Subcutaneous adipose tissue (tissue), 4 donors: Measurements from ENCODE around the gene PLXNC1. TPM values are rescaled to one million over a fixed set of nuclear protein-coding genes. Genes with fewer than 3 reads are reported as not detected.

ENCODE experiments used
- total RNA-seq, 4 donors: library from RNA; depleted of rRNA; stranded (reverse); fragments of >200 nt; gene quantifications; one replicate each; pipeline ENCODE4 v1.1.0, GENCODE V29; 2016
- TF ChIP-seq, protein P1 (sequence below): fragments of 450-650 bp; IDR thresholded peaks from one replicate; pipeline ENCODE4 v1.5.1; 2016; ENCODE audit warnings: low read depth, mild to moderate bottlenecking, control low read depth, antibody characterized with exemption, moderate library complexity

Gene PLXNC1
- 10 to 100 TPM in 1 of 4 donors, 1 to 10 TPM in 3; 5.7 to 32.3 (median 8.1) TPM for total RNA-seq

DNA sequence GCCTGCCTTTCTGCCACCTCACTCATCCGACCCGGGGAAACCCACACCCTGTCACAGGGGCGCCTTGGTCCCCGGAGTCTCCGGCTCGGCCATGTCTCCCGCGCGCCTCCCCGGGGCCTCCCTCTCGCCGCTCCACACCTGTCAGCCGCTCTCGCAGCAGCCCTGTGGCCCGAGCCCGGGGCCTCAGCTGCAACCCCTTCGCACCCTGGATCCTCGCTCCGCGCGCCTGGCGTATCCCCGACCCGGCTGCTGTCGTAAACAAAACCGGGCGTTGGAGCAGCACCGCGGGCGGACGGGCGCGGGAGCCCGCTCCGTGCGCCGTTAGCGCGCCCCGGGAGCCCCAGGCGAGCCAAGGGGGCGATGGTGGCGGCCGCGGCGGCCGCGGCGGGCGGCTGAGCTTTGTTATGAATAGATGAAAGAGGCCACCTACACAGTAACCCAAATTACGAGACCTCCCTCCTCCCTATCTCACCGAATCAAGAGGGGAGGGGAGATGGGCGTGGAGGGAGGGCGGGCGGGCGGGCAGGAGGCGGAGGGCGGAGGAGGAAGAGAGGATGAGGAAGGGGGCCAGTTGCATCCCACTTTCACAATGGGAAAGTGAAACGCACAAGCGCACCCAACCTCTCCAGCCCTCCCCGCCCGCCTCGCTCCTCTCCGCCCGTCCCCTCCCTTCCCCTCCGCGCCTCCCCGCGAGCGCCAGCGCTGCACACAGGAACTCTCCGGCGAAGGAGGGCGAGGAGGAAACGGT lies at the start of gene PLXNC1:
PLXNC1 (plus strand) TSS at position 587 of the 748 bp plus-strand sequence. CDS start 395 bp downstream, outside the sequence.
- TF ChIP-seq, protein P1, sequence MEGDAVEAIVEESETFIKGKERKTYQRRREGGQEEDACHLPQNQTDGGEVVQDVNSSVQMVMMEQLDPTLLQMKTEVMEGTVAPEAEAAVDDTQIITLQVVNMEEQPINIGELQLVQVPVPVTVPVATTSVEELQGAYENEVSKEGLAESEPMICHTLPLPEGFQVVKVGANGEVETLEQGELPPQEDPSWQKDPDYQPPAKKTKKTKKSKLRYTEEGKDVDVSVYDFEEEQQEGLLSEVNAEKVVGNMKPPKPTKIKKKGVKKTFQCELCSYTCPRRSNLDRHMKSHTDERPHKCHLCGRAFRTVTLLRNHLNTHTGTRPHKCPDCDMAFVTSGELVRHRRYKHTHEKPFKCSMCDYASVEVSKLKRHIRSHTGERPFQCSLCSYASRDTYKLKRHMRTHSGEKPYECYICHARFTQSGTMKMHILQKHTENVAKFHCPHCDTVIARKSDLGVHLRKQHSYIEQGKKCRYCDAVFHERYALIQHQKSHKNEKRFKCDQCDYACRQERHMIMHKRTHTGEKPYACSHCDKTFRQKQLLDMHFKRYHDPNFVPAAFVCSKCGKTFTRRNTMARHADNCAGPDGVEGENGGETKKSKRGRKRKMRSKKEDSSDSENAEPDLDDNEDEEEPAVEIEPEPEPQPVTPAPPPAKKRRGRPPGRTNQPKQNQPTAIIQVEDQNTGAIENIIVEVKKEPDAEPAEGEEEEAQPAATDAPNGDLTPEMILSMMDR = no peak

DNA sequence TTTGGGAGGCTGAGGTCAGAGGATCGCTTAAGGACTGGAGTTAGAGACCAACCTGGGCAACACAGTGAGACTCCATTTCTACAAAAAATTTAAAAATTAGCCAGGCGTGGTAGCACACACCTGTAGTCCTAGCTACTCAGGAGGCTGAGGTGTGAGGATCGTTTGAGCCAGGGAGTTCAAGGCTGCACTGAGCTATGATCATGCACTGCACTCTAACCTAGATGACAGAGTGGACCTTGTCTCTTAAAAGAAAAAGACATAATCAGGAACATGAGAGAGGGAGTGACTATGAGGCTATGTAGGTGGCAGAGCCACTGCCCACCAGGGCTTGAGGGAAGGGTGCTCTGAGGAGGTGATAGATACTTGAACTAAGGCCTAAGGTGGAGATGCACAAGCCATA lies 49.2 kb upstream of the PLXNC1 start:
- TF ChIP-seq, protein P1 = no peak

DNA sequence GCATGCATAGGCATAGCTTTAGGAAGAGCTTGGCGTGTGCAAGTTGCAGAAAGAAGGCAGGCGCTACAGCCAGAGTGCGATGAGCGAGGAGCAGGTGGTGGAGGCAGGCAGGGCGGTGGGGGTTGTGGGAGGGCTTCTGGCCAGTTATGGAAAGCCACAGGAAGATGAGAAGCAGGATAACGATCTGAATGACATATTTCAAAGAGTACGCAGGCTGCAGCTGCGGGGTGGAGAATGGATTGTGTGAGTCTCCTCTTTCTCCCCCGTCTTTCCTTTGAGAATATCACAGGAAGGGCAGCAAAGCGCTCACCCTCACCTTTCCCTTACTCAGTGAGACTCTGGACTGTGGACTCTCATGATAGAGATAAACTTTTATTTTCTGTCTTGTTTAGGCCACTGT lies 48.7 kb upstream of the PLXNC1 start:
- TF ChIP-seq, protein P1 = no peak

DNA sequence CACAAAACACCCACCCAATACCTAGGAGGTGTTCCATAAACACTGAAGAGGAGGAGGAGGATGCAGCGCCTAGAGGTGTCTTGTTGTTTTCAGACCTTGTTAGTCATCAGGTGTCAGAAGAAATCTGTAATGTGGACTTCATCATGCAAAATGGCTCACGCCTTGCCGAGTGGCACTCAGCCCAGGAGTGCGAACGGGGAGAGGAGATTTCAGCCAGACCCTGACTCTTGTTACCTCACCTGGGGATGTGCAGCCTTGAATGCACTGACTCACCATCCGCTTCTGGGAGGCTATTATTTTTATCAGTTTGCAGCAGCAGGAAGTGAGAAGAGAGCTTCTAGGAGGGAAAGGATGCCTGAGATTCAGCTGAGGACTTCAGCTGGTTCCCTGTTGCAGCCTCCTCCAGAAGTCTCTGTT lies 48.2 kb upstream of the PLXNC1 start:
- TF ChIP-seq, protein P1 = no peak

DNA sequence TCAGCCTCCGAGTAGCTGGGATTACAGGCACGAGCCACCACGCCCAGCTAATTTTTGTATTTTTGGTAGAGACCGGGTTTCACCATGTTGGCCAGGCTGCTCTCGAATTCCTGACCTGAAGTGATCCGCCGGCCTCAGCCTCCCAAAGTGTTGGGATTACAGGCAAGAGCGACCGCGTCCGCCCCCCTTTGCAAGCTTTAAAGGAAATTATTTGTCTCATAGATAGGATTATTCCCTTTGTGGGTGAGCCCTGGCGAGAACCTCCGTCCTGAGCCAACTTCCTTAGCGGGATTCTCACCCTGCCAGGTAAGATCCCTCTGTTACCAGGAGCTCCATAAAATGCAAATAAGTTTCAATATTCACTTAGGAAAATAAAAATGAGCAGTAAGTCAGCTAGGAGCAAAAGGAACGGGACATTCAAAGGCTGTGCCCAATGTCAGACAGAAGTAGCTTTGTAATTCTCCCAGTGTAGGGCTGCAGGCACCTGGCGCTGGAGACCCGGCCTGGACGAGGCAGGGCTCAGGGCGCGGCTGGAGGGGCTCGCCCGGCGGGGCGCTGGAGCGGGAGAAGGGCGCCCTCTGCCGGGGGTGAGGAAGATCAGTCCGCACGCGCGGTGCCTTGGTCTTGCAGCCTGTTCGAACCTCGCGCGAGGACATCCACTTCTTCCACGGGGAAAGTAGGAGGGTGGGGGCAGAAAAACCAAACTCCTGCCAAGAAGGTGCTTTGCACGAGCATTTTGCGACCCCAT lies 47.2 kb upstream of the PLXNC1 start:
- TF ChIP-seq, protein P1 = no peak

DNA sequence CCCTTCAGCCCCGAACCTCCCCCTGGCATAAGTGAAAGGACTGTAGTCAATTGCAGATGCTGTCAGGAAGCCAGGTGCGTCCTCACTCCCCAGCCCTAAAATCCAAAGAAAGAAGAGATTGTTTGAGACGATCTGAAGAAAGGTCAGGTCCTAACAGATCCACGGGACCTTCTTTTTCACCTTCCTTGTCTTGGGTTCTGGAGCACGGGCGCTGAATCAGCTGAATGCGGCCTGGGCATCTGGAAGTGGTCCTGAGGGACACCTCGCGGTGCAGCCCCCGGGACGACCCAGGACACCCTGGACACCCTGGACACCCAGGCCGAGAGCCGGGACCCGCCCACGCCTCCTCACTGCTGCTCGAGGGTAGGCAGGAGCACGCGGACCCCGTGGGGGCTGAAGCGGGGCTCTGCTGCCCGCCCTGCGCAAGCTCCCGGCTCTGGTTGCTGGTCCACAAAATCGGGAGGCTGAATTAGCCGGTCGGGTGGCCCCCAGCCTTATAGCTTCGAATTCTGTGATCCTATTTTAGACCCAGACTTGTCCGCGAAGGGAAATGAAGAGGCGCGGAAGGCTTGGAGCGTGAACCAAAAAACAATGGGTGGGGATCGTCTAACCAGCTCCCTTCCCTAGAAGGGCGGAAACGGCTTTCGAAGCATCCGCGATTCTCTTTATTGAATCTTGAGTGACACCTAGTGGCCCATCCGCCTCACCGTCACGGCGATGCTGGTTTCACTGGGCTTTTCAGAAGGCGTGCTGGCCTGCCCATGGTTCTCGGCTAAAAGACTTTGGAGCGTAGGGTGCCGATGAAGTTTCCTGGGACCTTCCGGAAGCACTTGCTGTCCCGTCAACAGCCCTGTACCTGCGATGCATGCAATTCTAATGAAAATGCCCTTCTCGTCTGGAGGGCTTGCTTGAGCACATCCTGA lies 46.4 kb upstream of the PLXNC1 start:
- TF ChIP-seq, protein P1 = no peak
